HG02642 (cell line): ENCODE data around the gene AXL.
"Not testable (repeated sequence)": the region's sequence is repeated elsewhere in the genome, so short reads cannot be mapped to it uniquely, and the experiment has no call there.

Experiments
- ATAC-seq: cut with Tn5 transposase; IDR thresholded peaks from one replicate; pipeline ENCODE4 v1.9.1; 2021; ENCODE audit warnings: mild to moderate bottlenecking; ENCODE audit not compliant: unreplicated experiment, poor library complexity

The AXL gene

GRCh38 chr19:41206456-41206855 is 12.6 kb upstream of the AXL start:
- no peak for ATAC-seq

GRCh38 chr19:41206926-41207750 is 11.9 kb upstream of the AXL start:
- no peak for ATAC-seq

- no peak for ATAC-seq
These were observed 4.9 kb upstream of the AXL start for GRCh38 chr19:41214161-41214560.

- ATAC-seq, result no peak
These were observed 1.3 kb upstream of the AXL start for GRCh38 chr19:41217741-41218140.

- ATAC-seq, result no peak
These were observed 791 bp upstream of the AXL start for GRCh38 chr19:41218249-41218614.

- ATAC-seq, result no peak
These were observed 1.0 kb downstream of the AXL start for GRCh38 chr19:41219924-41220567.

GRCh38 chr19:41220811-41221210 is 1.8 kb downstream of the AXL start:
- ATAC-seq, result no peak

- ATAC-seq, result no peak
These were observed 2.6 kb downstream of the AXL start for GRCh38 chr19:41221514-41222205.

GRCh38 chr19:41222240-41222639 is 3.2 kb downstream of the AXL start:
- ATAC-seq, result no peak

- no peak for ATAC-seq
These were observed 4.6 kb downstream of the AXL start for GRCh38 chr19:41223431-41224234.

- ATAC-seq, result no peak
These were observed 5.6 kb downstream of the AXL start for GRCh38 chr19:41224632-41225031.

GRCh38 chr19:41225238-41226052 is 6.4 kb downstream of the AXL start:
- no peak for ATAC-seq

- no peak for ATAC-seq
These were observed 7.2 kb downstream of the AXL start for GRCh38 chr19:41226053-41226873.

- ATAC-seq, result no peak
These were observed 7.9 kb downstream of the AXL start for GRCh38 chr19:41226874-41227390.

GRCh38 chr19:41228486-41228885 is 9.5 kb downstream of the AXL start:
- no peak for ATAC-seq

- not testable (repeated sequence) for ATAC-seq
These were observed 10.3 kb downstream of the AXL start for GRCh38 chr19:41229338-41229737.

- ATAC-seq, result no peak
These were observed 11.2 kb downstream of the AXL start for GRCh38 chr19:41230067-41230857.

GRCh38 chr19:41232686-41233085 is 13.7 kb downstream of the AXL start:
- no peak for ATAC-seq
